Mesenchymal stem cell (in vitro differentiated cells and primary cell): ENCODE data around the gene MAP3K7.

Experiments used
- DNase-seq: peaks from one replicate; pipeline ENCODE4 v3.0.0-alpha.2; 2013
- H2AFZ ChIP-seq: one replicate; pipeline ENCODE4 v1.6.1; 2013; ENCODE audit warnings: low read depth, mild to moderate bottlenecking, control low read depth, inconsistent platforms, low read length, moderate library complexity
- H2AK5ac ChIP-seq: 2 replicates; pipeline ENCODE4 v1.6.1; 2013; ENCODE audit warnings: low read length, moderate library complexity, mild to moderate bottlenecking, inconsistent platforms; ENCODE audit not compliant: severe bottlenecking
- H2BK120ac ChIP-seq: one replicate; pipeline ENCODE4 v1.6.1; 2013; ENCODE audit warnings: low read depth, mild to moderate bottlenecking, inconsistent platforms, low read length, moderate library complexity
- H2BK12ac ChIP-seq, 2 experiments: one replicate each; pipeline ENCODE4 v1.6.1; 2013; ENCODE audit warnings: inconsistent platforms in 2 of 2, low read length in 2 of 2, mild to moderate bottlenecking in 2 of 2, moderate library complexity in 2 of 2, control low read depth in 1 of 2
- H2BK15ac ChIP-seq: one replicate; pipeline ENCODE4 v1.6.1; 2013; ENCODE audit warnings: mild to moderate bottlenecking, low read depth, inconsistent platforms; ENCODE audit not compliant: poor library complexity, severe bottlenecking
- H2BK5ac ChIP-seq: 2 replicates; pipeline ENCODE4 v1.6.1; 2013; ENCODE audit warnings: low read depth, mild to moderate bottlenecking, low read length, control low read depth, inconsistent platforms; ENCODE audit not compliant: poor library complexity, severe bottlenecking
- H3K14ac ChIP-seq, 2 experiments: one replicate each; pipeline ENCODE4 v1.6.1; 2013; ENCODE audit warnings: inconsistent platforms in 2 of 2, low read length in 2 of 2, control low read depth in 1 of 2, mild to moderate bottlenecking in 1 of 2, moderate library complexity in 1 of 2
- H3K18ac ChIP-seq, 2 experiments: one replicate each; pipeline ENCODE4 v1.6.1; 2013; ENCODE audit warnings: inconsistent platforms in 2 of 2, low read length in 2 of 2, control low read depth in 1 of 2, low read depth in 1 of 2, mild to moderate bottlenecking in 1 of 2
- H3K23ac ChIP-seq, 2 experiments: one replicate each; pipeline ENCODE4 v1.6.1; 2013; ENCODE audit warnings: inconsistent platforms in 2 of 2, low read length in 2 of 2, mild to moderate bottlenecking in 2 of 2, moderate library complexity in 2 of 2, control low read depth in 1 of 2
- H3K27ac ChIP-seq: 2 replicates; pipeline ENCODE4 v1.5.1; 2013; ENCODE audit warnings: mild to moderate bottlenecking, moderate library complexity, low read length, control low read depth, inconsistent platforms; ENCODE audit not compliant: poor library complexity, severe bottlenecking
- H3K27me3 ChIP-seq, 2 experiments: 2 replicates each; pipeline versions ENCODE4 v1.6.1 to v1.7.0; 2013; ENCODE audit warnings: low read length in 2 of 2, mild to moderate bottlenecking in 2 of 2, moderate library complexity in 2 of 2, control low read depth in 1 of 2, inconsistent platforms in 1 of 2; ENCODE audit not compliant: control insufficient read depth in 1 of 2, insufficient read depth in 1 of 2
- H3K36me3 ChIP-seq, 2 experiments: 2 replicates each; pipeline versions ENCODE4 v1.6.1 to v1.7.0; 2013; ENCODE audit warnings: low read length in 2 of 2, control low read depth in 1 of 2, inconsistent platforms in 1 of 2, low read depth in 1 of 2, mild to moderate bottlenecking in 1 of 2; ENCODE audit not compliant: insufficient read depth in 2 of 2, control insufficient read depth in 1 of 2
- H3K4ac ChIP-seq, 2 experiments: one replicate each; pipeline ENCODE4 v1.6.1; 2013; ENCODE audit warnings: inconsistent platforms in 2 of 2, low read length in 2 of 2, mild to moderate bottlenecking in 2 of 2, moderate library complexity in 2 of 2, control low read depth in 1 of 2, low read depth in 1 of 2
- H3K4me1 ChIP-seq: 2 replicates; pipeline ENCODE4 v1.6.1; 2013; ENCODE audit warnings: low read depth, low read length, control low read depth; ENCODE audit not compliant: control insufficient read depth, insufficient read depth
- H3K4me2 ChIP-seq: 2 replicates; pipeline ENCODE4 v1.6.1; 2013; ENCODE audit warnings: low read length, mild to moderate bottlenecking, inconsistent platforms; ENCODE audit not compliant: poor library complexity, severe bottlenecking
- H3K4me3 ChIP-seq, 2 experiments: 2 replicates each; pipeline versions ENCODE4 v1.5.1 to v1.7.0; 2013; ENCODE audit warnings: low read length in 2 of 2, mild to moderate bottlenecking in 2 of 2, control low read depth in 1 of 2, low read depth in 1 of 2; ENCODE audit not compliant: insufficient read depth in 1 of 2
- H3K79me1 ChIP-seq: replicated peaks from 2 replicates; pipeline ENCODE4 v1.6.1; 2013; ENCODE audit warnings: mild to moderate bottlenecking, control low read depth, low read length, inconsistent platforms; ENCODE audit not compliant: poor library complexity, severe bottlenecking
- H3K9ac ChIP-seq: 2 replicates; pipeline ENCODE4 v1.7.0; 2013; ENCODE audit warnings: mild to moderate bottlenecking, low read length, moderate library complexity
- H3K9me3 ChIP-seq: 2 replicates; pipeline ENCODE4 v1.7.0; 2013; ENCODE audit warnings: mild to moderate bottlenecking, low read length; ENCODE audit not compliant: control insufficient read depth
- H4K8ac ChIP-seq: one replicate; pipeline ENCODE4 v1.6.1; 2013; ENCODE audit warnings: inconsistent platforms, mild to moderate bottlenecking, low read length, moderate library complexity
- H4K91ac ChIP-seq: one replicate; pipeline ENCODE4 v1.6.1; 2013; ENCODE audit warnings: mild to moderate bottlenecking, low read length, inconsistent platforms
- WGBS: methylation state at CpG from one replicate; pipeline ENCODE4 v1.1.7; 2013; ENCODE audit warnings: mixed read lengths; 5-methylcytosine and 5-hydroxymethylcytosine counted together

The MAP3K7 gene

GRCh38 chr6:90557006-90557405 is 29.9 kb downstream of the MAP3K7 start:
- H3K4me1 ChIP-seq = no peaks in the 10 kb centered on the region
- DNase-seq = no peak

GRCh38 chr6:90547991-90548390 is 38.9 kb downstream of the MAP3K7 start:
- H4K91ac ChIP-seq = no peak overlapping the region
- no peak overlapping the region for H3K18ac ChIP-seq
- no peaks in the 10 kb centered on the region for H3K9me3 ChIP-seq

More at GRCh38 chr6:90557006-90557405, 29.9 kb downstream of the MAP3K7 start:
- no peaks in the 10 kb centered on the region for H3K9me3 ChIP-seq
- no peak overlapping the region for H2BK5ac ChIP-seq
- H3K4me3 ChIP-seq = no peak overlapping the region
- no peaks in the 10 kb centered on the region for H3K27me3 ChIP-seq
- H3K23ac ChIP-seq = no peak overlapping the region
- H3K27ac ChIP-seq = no peak overlapping the region
- H3K14ac ChIP-seq = no peak overlapping the region
- H3K79me1 ChIP-seq = peaks cover 10% of the 10 kb centered on the region
- no peak overlapping the region for H4K8ac ChIP-seq
- H4K91ac ChIP-seq = no peak overlapping the region
- no peak overlapping the region for H2AK5ac ChIP-seq
- H2AFZ ChIP-seq = no peak overlapping the region
- H3K36me3 ChIP-seq = peaks cover 1 to 91% of the 10 kb centered on the region in 2 experiments
- WGBS = no CpG with 5 or more reads among the region's 1 CpG
- no peak overlapping the region for H2BK12ac ChIP-seq
- no peak overlapping the region for H3K4me2 ChIP-seq
- H3K18ac ChIP-seq = no peak overlapping the region
- H2BK120ac ChIP-seq = no peak overlapping the region
- no peak overlapping the region for H2BK15ac ChIP-seq
- no peak overlapping the region for H3K9ac ChIP-seq
- no peak overlapping the region for H3K4ac ChIP-seq

GRCh38 chr6:90547079-90547478 is 39.8 kb downstream of the MAP3K7 start:
- no peak overlapping the region for H2AFZ ChIP-seq

More at GRCh38 chr6:90547991-90548390, 38.9 kb downstream of the MAP3K7 start:
- H2BK120ac ChIP-seq = no peak overlapping the region
- H3K4me3 ChIP-seq = no peak overlapping the region
- H3K79me1 ChIP-seq = peaks cover 9% of the 10 kb centered on the region
- no peak overlapping the region for H2BK12ac ChIP-seq
- peaks cover 9 to 100% of the 10 kb centered on the region in 2 experiments for H3K36me3 ChIP-seq
- no peak overlapping the region for H3K9ac ChIP-seq
- H3K27ac ChIP-seq = no peak overlapping the region
- no peak overlapping the region for H3K23ac ChIP-seq
- WGBS = 100% methylated on average over 2 of the region's 2 CpGs
- H2BK5ac ChIP-seq = no peak overlapping the region
- DNase-seq = no peak
- no peak overlapping the region for H3K4me2 ChIP-seq
- H2AFZ ChIP-seq = no peak overlapping the region
- no peaks in the 10 kb centered on the region for H3K4me1 ChIP-seq
- H3K4ac ChIP-seq = no peak overlapping the region
- H4K8ac ChIP-seq = no peak overlapping the region
- H3K14ac ChIP-seq = no peak overlapping the region
- no peak overlapping the region for H2BK15ac ChIP-seq
- H3K27me3 ChIP-seq = no peaks in the 10 kb centered on the region
- H2AK5ac ChIP-seq = no peak overlapping the region

GRCh38 chr6:90545448-90545847 is 41.4 kb downstream of the MAP3K7 start:
- Histone ChIP-seq H3K79me1 (peaks cover 7% of the 10 kb centered on the region), H3K4ac (no peak overlapping the region), H2BK5ac (no peak overlapping the region), H3K36me3 (peaks cover 9 to 98% of the 10 kb centered on the region in 2 experiments), H3K18ac (no peak overlapping the region), H3K27me3 (no peaks in the 10 kb centered on the region), H3K14ac (no peak overlapping the region), H2BK15ac (no peak overlapping the region), H4K91ac (no peak overlapping the region), H3K9me3 (no peaks in the 10 kb centered on the region), H2BK12ac (no peak overlapping the region), H3K4me2 (no peak overlapping the region), H3K27ac (no peak overlapping the region), H2AFZ (no peak overlapping the region), H3K4me3 (no peak overlapping the region), H2AK5ac (no peak overlapping the region), H3K4me1 (no peaks in the 10 kb centered on the region), H3K23ac (no peak overlapping the region), H4K8ac (no peak overlapping the region), H3K9ac (no peak overlapping the region), H2BK120ac (no peak overlapping the region)
- DNase-seq = no peak
- 97% methylated on average over 3 of the region's 3 CpGs for WGBS

More at GRCh38 chr6:90547079-90547478, 39.8 kb downstream of the MAP3K7 start:
- peaks cover 9% of the 10 kb centered on the region for H3K79me1 ChIP-seq
- no peak overlapping the region for H3K4me3 ChIP-seq
- 100% methylated on average over 2 of the region's 4 CpGs for WGBS
- no peak overlapping the region for H3K18ac ChIP-seq
- no peak overlapping the region for H3K4me2 ChIP-seq
- no peaks in the 10 kb centered on the region for H3K4me1 ChIP-seq
- no peak overlapping the region for H3K27ac ChIP-seq
- no peak overlapping the region for H4K91ac ChIP-seq
- no peak overlapping the region for H2AK5ac ChIP-seq
- no peak overlapping the region for H2BK15ac ChIP-seq
- H2BK120ac ChIP-seq = no peak overlapping the region
- H3K36me3 ChIP-seq = peaks cover 9 to 100% of the 10 kb centered on the region in 2 experiments
- no peaks in the 10 kb centered on the region for H3K9me3 ChIP-seq
- H3K9ac ChIP-seq = no peak overlapping the region
- no peak overlapping the region for H4K8ac ChIP-seq
- H3K23ac ChIP-seq = no peak overlapping the region
- no peak overlapping the region for H2BK12ac ChIP-seq
- DNase-seq = no peak
- H3K14ac ChIP-seq = no peak overlapping the region
- no peaks in the 10 kb centered on the region for H3K27me3 ChIP-seq
- no peak overlapping the region for H3K4ac ChIP-seq
- H2BK5ac ChIP-seq = no peak overlapping the region
